ENCODE data around the gene GPLD1.

GRCh38 chr6:24396824-24397223 lies 92.6 kb downstream of the GPLD1 start:
- TF ChIP-seq ZNF398 (CRISPR knock-in tag; IDR thresholded peaks at IDR 0.05) (no peak), BCOR (IDR thresholded peaks at IDR 0.05) (no peak), CTCF (IDR thresholded peaks at IDR 0.05 in 2 of 3, conservative IDR thresholded peaks at IDR 0.05 in 1 of 3; ENCODE audit: insufficient read depth in 2 of 3, low read depth in 1 of 3, low read length in 3 of 3) (peak in 1 of 3 experiments; percentile 31; a peak in 1 of 6 replicates), JUND (IDR thresholded peaks at IDR 0.05; ENCODE audit: borderline replicate concordance, low read depth, low read length) (peak; percentile 16; the same call in 1 of the 2 replicates), JUND (tag; IDR thresholded peaks at IDR 0.05; ENCODE audit: borderline replicate concordance, low read depth, low read length) (no peak), AFF1 (IDR thresholded peaks at IDR 0.05; ENCODE audit: low read depth in 1 of 2, partially characterized antibody in 2 of 2) (no peak), E2F4 (CRISPR knock-in tag; IDR thresholded peaks at IDR 0.05; ENCODE audit: low read depth) (no peak), TAF1 (IDR thresholded peaks at IDR 0.05; ENCODE audit: control insufficient read depth, extremely low read depth, insufficient read depth, low read length, severe bottlenecking) (no peak), DNMT1 (IDR thresholded peaks at IDR 0.05) (no peak), POLR2AphosphoS5 (IDR thresholded peaks at IDR 0.05; ENCODE audit: control insufficient read depth, insufficient read depth, low read depth, low read length) (no peak)
